ENCODE measurements around the gene GALE. TPM values are rescaled to one million over a fixed set of nuclear protein-coding genes. Genes with fewer than 3 reads are reported as not detected.

Gene GALE
- total RNA-seq, 1 donor from 2014 or later = 15.9 TPM

GRCh38 chr1:23809751-23810171, 9.2 kb upstream of the GALE start:
- no peaks in the 10 kb centered on the region for H3K9me3 Mint-ChIP-seq
- TF ChIP-seq CTCF (IDR thresholded peaks at IDR 0.05) = no peak
- CTCF ChIA-PET = interaction anchor here (0.9 to 5.6 kb wide), 28 partner anchors 8 to 583 kb away, joined by 3 to 188 read pairs (median 8); partner anchors contain the start of genes CNR2, FUCA1, HMGCL and PITHD1
- H3K4me3 Mint-ChIP-seq = no peak overlapping the region
- H3K36me3 Mint-ChIP-seq (ENCODE audit: low read depth) = peaks cover 41% of the 10 kb centered on the region
- peak; percentile 89 for ATAC-seq (ENCODE audit: low read depth)
- intact Hi-C loops (cut with micrococcal nuclease) = loop anchor here (1.0 kb wide), 7 partner anchors 29 to 219 kb away; partner anchors contain the start of genes FUCA1, PNRC2 and SRSF10
- H3K27me3 Mint-ChIP-seq = no peaks in the 10 kb centered on the region
- peak overlapping the region; percentile 74 for H3K27ac Mint-ChIP-seq
- peaks cover 25% of the 10 kb centered on the region for H3K4me1 Mint-ChIP-seq
- POLR2A ChIA-PET = interaction anchor here (0.6 to 4.0 kb wide), 15 partner anchors 9 to 430 kb away, joined by 3 to 44 read pairs (median 8); partner anchors contain the start of genes CNR2, GALE, HMGCL and PNRC2
- DNase-seq = peak; percentile 69

- ChIA-PET CTCF (interaction anchor here (1.0 to 4.2 kb wide), 5 partner anchors 11 to 109 kb away, joined by 3 to 31 read pairs (median 4); no protein-coding TSS in a partner anchor), POLR2A (interaction anchor here (1.0 kb wide), 3 partner anchors 18 to 152 kb away, joined by 3 to 5 read pairs (median 4); partner anchors contain the start of genes HMGCL and PNRC2)
- Mint-ChIP-seq H3K4me1 (peaks cover 22% of the 10 kb centered on the region), H3K27me3 (no peaks in the 10 kb centered on the region), H3K27ac (no peak overlapping the region), H3K36me3 (ENCODE audit: low read depth) (peaks cover 30% of the 10 kb centered on the region), H3K9me3 (no peaks in the 10 kb centered on the region), H3K4me3 (no peak overlapping the region)
- intact Hi-C loops (cut with micrococcal nuclease) = no loop called here
- TF ChIP-seq CTCF (IDR thresholded peaks at IDR 0.05) = no peak
- ATAC-seq (ENCODE audit: low read depth) (no peak), DNase-seq (no peak)
Measured at GRCh38 chr1:23807453-23807852, 6.9 kb upstream of the GALE start.

- TF ChIP-seq CTCF (IDR thresholded peaks at IDR 0.05) = no peak
- DNase-seq = no peak
- ChIA-PET CTCF (interaction anchor here (1.0 to 4.2 kb wide), 2 partner anchors 12 to 110 kb away, joined by 3 to 31 read pairs; no protein-coding TSS in a partner anchor), POLR2A (no interaction called here)
- intact Hi-C loops (cut with micrococcal nuclease) = no loop called here
- ATAC-seq (ENCODE audit: low read depth) = no peak
- Mint-ChIP-seq H3K36me3 (ENCODE audit: low read depth) (peaks cover 22% of the 10 kb centered on the region), H3K4me1 (peaks cover 21% of the 10 kb centered on the region), H3K4me3 (no peak overlapping the region), H3K27ac (no peak overlapping the region), H3K9me3 (no peaks in the 10 kb centered on the region), H3K27me3 (no peaks in the 10 kb centered on the region)
Measured at GRCh38 chr1:23806280-23806679, 5.7 kb upstream of the GALE start.

GRCh38 chr1:23805025-23805424, 4.5 kb upstream of the GALE start:
- Mint-ChIP-seq H3K4me3 (no peak overlapping the region), H3K27me3 (no peaks in the 10 kb centered on the region), H3K36me3 (ENCODE audit: low read depth) (peaks cover 22% of the 10 kb centered on the region), H3K27ac (no peak overlapping the region), H3K4me1 (peaks cover 15% of the 10 kb centered on the region), H3K9me3 (no peaks in the 10 kb centered on the region)
- no peak for TF ChIP-seq CTCF (IDR thresholded peaks at IDR 0.05)
- ChIA-PET POLR2A (no interaction called here), CTCF (interaction anchor here (4.2 kb wide), 1 partner anchor 111 kb away, joined by 31 read pairs; no protein-coding TSS in a partner anchor)
- intact Hi-C loops (cut with micrococcal nuclease) = no loop called here
- no peak for DNase-seq
- ATAC-seq (ENCODE audit: low read depth) = no peak

GRCh38 chr1:23804183-23804835, 3.8 kb upstream of the GALE start:
- TF ChIP-seq CTCF (IDR thresholded peaks at IDR 0.05) = no peak
- POLR2A ChIA-PET = no interaction called here
- Mint-ChIP-seq H3K4me1 (peaks cover 14% of the 10 kb centered on the region), H3K4me3 (no peak overlapping the region), H3K36me3 (ENCODE audit: low read depth) (peaks cover 24% of the 10 kb centered on the region), H3K27ac (no peak overlapping the region), H3K27me3 (no peaks in the 10 kb centered on the region), H3K9me3 (no peaks in the 10 kb centered on the region)
- CTCF ChIA-PET = interaction anchor here (1.0 kb wide), 1 partner anchor 13 kb away, joined by 3 read pairs; the partner anchor contains the start of gene LYPLA2
- no peak for ATAC-seq (ENCODE audit: low read depth)
- DNase-seq = no peak
- intact Hi-C loops (cut with micrococcal nuclease) = no loop called here
